Activated T-helper 1 cell treated with Interleukin-2 at 50 U/mL for 16 hours (primary cell): Measurements from ENCODE around the gene C19orf25.
A peak's percentile ranks its signal among the peaks of the same experiment; 100 is the strongest.

Experiments
- DNase-seq: peaks from one replicate; pipeline ENCODE4 v3.0.0-alpha.2; 2020; ENCODE audit warnings: low read depth

The C19orf25 gene

GRCh38 chr19:1496714-1497577 lies 17.9 kb upstream of the C19orf25 start:
- DNase-seq = no peak

- no peak for DNase-seq
Measured at GRCh38 chr19:1495799-1496713, 17.0 kb upstream of the C19orf25 start.

GRCh38 chr19:1495051-1495798 lies 16.2 kb upstream of the C19orf25 start:
- no peak for DNase-seq

- DNase-seq = no peak
Measured at GRCh38 chr19:1494115-1494815, 15.2 kb upstream of the C19orf25 start.

DNA sequence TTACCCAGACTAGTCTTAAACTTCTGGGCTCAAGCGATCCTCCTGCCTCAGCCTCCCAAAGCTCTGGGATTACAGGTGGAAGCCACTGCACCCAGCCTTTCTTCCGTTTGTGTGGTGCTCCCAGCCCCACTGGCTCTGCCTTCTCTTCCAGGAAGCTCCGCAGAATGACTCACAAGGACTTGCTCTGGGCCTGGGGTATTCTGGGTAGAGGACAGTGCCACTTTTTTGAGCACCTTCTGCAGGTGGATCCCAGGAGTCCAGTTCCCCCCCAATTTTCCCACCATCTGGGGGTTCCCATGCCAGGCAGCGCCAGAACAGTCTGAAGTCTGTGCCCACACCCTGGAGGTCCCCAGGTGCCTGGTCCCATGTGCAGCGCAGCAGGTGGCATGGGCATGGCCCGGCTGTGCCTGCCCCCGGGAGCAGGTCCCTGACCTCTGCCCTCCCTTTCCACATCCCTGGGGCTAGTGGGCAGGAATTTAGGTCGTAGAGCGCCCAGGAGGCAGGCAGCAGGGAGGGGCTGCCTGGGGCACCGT lies 13.5 kb upstream of the C19orf25 start:
- no peak for DNase-seq

DNA sequence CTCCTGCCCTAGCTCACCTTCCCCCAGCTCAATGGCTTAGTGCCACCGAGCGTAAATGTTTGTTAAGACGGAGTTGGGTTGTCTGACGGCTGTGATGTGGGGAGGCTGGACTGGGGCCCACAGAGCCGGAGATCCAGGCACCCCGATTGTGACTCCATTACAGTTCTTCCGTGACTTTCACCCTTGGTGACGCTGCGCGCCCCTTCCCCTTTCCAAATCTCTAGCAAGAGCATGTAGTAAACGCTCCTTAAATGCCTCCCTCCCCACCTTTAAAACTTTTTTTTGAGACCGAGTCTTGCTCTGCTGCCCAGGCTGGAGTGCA lies 12.8 kb upstream of the C19orf25 start:
- no peak for DNase-seq

DNA sequence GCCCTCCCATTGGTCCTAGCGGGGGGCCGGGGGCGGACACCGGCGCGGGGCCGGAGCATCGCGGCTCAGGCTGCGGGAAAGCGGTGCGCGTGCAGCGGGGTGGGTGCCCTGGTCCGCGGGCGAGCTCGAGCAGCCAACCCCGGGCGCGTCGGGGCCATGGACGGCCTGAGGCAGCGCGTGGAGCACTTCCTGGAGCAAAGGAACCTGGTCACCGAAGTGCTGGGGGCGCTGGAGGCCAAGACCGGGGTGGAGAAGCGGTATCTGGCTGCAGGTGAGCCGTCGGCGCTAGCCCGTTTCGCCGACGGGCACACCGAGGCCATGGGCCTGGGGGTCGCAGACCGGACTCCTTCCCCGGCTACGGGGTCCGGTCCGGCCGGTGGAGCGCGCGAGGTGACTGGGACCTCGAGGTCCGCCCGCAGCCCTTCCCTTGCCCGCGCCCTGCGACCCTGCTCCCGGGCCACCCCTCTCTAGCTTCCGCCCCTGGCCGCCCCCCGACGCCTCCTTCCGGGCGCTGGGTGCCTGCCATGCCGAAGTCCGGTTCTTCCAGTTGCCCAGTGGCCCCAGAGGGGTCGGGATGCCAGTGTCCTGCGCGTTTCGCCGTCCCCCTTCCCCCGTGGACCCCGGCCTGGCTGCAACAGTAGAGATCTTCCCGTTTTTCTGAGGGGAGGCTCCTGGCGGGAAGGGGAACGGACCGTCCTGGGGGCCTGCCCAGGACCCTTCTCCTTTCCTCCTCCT lies 12.3 kb upstream of the C19orf25 start, which contains the start of gene REEP6:
Gene REEP6 (plus strand): TSS at position 68 of the 735 bp plus-strand sequence. CDS start 89 bp downstream, at position 157.
- DNase-seq = no peak

- DNase-seq = peak; percentile 96
Measured at GRCh38 chr19:1490311-1491113, 11.5 kb upstream of the C19orf25 start, which contains the start of gene PCSK4. TSS of gene PCSK4 (minus strand) at chr19:1490350. CDS start at chr19:1490346, 4 bp downstream.

DNA sequence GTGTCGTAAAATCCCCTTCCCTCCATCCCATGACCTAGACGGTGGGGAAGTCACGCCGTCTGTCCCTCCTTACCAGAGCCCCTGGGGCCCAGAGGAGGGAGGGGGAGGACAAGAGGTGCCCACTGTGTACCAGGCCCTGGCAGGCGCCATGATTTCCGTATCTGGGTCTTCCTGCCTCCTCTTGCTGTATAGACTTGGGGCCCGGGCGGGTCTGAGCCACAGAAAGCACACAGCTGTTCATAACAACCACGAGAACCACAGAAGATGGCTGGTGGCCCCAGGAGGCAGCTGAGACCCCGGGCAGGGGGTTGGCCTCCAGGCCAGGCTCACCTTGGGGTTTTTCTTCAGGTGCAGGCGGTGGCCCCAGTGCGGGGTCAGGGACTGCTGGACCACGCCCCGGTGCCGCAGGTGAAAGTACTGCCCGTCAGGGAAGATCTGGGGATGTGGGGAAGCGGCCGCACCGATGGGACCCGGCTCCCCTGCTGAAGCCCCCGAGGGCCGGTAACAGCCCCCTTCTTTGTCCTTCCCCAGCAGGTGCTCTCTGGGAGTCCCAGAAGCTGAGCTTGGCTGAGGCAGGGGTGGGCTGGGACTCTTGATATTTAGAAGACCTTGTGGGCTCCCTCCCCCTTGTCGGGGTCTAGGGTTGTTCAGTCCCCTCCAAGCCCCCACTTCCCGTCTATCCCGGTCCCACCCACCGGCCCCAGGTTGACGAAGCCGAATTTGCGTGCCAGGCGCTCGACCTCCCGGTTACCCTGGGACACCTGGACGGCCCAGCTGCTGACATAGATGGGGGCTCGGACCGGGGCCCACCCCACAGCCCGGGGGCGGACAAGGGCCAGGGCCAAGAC lies 10.7 kb upstream of the C19orf25 start:
- no peak for DNase-seq

GRCh38 chr19:1488282-1488601 lies 9.2 kb upstream of the C19orf25 start:
- DNase-seq = no peak

DNA sequence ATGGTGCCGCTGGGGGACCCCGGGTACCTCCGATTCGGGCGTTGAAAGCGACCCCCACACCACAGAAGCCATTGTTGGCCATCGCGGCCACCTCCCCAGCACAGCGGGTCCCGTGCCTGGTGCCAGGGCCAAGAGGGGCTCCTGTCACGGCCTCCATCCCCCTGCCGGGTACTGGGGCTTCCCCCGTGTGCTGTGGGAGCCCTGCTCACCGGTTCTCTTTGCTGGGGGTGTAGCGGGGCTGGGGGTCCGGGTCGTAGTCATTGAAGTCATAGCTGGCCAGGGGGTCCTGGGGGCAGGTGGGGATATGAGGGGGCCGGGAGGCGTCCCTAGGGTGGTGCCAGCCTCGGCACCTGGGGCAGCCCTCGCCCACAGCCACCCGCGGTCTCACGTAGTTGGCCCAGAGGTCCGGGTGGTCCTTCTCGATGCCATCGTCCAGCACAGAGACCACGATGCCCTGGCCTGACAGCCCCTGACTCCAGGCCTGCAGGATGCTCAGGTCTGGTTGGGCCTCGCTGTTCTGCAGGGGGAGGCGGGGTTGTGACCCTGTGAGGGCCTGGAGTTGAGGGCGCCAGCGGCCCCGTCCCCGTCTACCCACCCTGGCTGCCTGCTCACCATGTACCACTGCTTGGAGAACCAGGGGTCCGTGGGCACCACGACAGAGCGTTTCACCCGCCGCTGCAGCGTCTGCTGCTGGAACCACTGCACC lies 8.7 kb upstream of the C19orf25 start:
- DNase-seq = no peak

DNA sequence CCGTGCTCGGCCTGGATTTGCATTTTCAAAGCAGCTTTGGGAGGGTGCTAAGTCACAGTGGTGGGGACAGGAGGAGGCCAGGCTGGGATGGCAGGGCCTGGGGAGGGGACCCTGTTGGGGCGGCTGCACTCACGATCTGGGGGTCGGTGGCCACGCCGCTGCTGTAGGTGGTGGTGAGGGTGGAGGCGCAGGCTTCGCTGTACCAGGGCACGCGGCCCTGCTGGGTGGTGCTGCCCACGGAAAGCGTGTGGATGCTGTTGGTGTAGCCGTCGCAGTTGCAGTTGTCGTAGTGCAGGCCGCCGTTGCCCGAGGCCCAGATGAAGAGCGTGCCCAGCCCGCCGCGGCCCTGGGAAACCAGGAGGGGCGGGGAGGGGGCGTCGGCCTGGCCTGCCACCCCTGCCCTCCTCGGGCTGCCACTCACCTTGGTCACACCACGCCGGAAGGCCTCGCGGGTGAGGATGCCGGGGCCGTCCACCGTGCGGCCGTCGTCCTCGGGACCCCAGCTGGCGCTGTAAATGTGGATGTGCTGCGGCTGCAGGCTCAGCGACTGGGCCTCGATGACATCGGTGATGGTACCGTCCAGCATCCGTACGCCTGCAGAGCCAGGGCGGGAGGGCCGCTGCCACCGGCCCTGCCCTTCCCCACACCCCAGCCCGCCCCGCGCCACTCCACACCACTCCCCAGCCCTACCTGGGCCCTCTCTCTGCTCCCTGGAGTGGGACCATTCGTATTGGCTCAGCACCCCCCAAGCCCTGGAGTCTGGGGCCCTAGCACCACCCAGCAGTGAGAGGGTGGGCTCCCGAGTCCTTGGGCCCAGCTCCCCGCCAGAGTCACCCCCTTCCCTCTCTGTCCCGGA lies 7.9 kb upstream of the C19orf25 start:
- no peak for DNase-seq

GRCh38 chr19:1483979-1484428 lies 5.0 kb upstream of the C19orf25 start:
- DNase-seq = no peak

DNA sequence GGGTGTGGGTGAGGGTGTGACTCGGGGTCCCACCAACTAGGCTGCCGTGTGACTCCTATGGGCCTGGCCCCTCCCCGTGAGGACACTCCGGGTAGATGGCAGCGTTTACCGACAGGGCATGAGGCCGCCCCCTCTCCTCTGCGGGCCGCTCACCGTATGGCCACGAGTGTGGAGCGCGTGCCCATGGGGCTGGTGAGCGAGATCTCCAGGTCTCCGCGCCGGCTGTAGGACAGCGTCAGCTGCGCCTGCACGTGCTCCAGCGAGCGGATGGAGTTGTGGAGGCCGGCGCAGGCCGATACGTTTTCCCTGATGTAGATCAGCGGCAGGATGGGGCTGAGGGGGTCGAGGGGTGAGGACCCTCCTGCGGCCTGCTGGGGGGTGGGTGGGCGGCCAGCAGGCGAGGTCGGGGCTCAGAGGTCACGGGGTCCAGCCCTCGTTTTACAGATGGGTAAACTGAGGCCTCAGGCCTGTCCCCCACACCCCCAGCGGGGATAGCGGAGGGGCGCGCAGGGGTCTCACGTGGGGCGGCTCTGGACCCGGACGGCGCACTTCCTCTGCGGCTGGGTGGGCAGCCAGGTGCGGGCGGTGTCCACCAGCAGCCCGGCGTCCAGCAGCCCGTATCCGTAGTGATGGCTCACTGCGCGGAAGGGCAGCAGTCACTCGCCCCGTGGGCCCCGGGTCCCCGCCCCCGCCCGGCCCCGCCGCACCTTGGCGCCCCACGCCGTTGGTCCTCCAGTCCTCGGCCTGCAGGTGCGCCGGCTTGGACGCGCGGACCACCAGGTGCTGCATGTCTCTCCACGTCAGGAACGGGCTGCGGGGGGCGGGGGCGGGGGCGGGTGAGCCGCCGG lies 4.3 kb upstream of the C19orf25 start:
- DNase-seq = no peak

- no peak for DNase-seq
Measured at GRCh38 chr19:1482361-1483130, 3.5 kb upstream of the C19orf25 start.
